ENCODE results near the gene RHOH. TPM values are rescaled to one million over a fixed set of nuclear protein-coding genes. Genes with fewer than 3 reads are reported as not detected.

Gene RHOH
- total and polyA plus RNA-seq, 9 donors, result 0.31 to 3.2 (median 0.98) TPM

- Histone ChIP-seq H3K9me3 (no peaks in the 10 kb centered on the region), H3K27me3 (no peaks in the 10 kb centered on the region), H3K36me3 (no peaks in the 10 kb centered on the region), H3K4me1 (ENCODE audit: insufficient read depth) (peaks cover 2% of the 10 kb centered on the region), H3K4me3 (no peak overlapping the region), H3K27ac (no peak overlapping the region)
- WGBS, 3 donors, result 94 to 98% (median 96%) methylated on average over 5 of the region's 5 CpGs
- DNase-seq, result no peak
- TF ChIP-seq, protein P1, sequence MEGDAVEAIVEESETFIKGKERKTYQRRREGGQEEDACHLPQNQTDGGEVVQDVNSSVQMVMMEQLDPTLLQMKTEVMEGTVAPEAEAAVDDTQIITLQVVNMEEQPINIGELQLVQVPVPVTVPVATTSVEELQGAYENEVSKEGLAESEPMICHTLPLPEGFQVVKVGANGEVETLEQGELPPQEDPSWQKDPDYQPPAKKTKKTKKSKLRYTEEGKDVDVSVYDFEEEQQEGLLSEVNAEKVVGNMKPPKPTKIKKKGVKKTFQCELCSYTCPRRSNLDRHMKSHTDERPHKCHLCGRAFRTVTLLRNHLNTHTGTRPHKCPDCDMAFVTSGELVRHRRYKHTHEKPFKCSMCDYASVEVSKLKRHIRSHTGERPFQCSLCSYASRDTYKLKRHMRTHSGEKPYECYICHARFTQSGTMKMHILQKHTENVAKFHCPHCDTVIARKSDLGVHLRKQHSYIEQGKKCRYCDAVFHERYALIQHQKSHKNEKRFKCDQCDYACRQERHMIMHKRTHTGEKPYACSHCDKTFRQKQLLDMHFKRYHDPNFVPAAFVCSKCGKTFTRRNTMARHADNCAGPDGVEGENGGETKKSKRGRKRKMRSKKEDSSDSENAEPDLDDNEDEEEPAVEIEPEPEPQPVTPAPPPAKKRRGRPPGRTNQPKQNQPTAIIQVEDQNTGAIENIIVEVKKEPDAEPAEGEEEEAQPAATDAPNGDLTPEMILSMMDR (IDR thresholded peaks at IDR 0.05), result no peak
- TF ChIP-seq POLR2A (IDR thresholded peaks at IDR 0.05) (no peak), EP300 (IDR thresholded peaks at IDR 0.05) (no peak)
- intact Hi-C loops (cut with DNase I), result no loop called here
Observed at GRCh38 chr4:40210776-40211175, 13.9 kb downstream of the RHOH start.

DNA sequence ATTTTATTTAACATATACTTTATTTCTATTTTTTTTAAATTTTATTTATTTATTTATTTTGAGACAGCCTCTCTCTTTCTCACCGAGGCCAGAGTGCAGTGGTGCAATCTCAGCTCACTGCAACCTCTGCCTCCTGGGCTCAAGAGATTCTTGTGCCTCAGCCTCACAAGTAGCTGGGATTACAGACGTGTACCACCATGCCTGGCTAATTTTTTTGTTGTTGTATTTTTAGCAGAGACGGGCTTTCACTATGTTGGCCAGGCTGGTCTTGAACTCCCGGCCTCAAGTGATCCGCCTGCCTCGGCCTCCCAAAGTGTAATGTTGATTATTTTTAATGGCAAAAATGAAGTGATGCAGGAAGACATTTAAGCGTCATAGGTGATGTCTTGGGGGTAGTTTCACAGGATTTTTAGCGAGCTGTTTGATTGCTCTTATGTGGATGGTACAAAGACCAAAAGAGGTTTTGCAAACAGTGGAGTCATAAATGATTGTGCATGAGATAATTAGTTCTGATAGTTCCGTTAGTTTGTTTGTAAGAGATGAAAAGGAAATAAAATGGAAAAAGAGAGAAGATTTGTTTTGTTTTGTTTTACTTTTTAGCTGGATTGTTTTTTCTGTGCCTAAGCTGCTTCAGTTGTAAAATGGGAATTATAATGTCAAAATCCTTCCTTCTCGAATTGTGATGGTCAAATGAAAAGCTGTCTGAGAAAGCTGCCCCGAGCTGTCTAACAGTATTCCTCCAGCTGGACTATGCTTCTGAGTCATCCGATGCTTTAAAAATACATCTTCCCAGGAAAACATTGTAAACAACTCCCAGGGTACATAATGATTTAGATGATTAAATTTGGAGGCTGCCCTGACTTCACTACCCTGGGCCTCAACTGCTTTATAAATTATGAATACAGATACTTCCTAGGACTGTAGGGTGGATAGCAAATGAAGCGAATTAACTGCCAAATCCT, 14.7 kb downstream of the RHOH start:
- Histone ChIP-seq H3K4me1 (ENCODE audit: insufficient read depth) (peaks cover 2% of the 10 kb centered on the region), H3K27ac (no peak overlapping the region), H3K9me3 (no peaks in the 10 kb centered on the region), H3K27me3 (no peaks in the 10 kb centered on the region), H3K36me3 (no peaks in the 10 kb centered on the region), H3K4me3 (no peak overlapping the region)
- no peak for DNase-seq
- intact Hi-C loops (cut with DNase I), result no loop called here
- TF ChIP-seq, protein P1 (IDR thresholded peaks at IDR 0.05), result no peak
- TF ChIP-seq EP300 (IDR thresholded peaks at IDR 0.05) (no peak), POLR2A (IDR thresholded peaks at IDR 0.05) (no peak)
- WGBS, 3 donors, result 79 to 84% (median 84%) methylated on average over 13 of the region's 13 CpGs

DNA sequence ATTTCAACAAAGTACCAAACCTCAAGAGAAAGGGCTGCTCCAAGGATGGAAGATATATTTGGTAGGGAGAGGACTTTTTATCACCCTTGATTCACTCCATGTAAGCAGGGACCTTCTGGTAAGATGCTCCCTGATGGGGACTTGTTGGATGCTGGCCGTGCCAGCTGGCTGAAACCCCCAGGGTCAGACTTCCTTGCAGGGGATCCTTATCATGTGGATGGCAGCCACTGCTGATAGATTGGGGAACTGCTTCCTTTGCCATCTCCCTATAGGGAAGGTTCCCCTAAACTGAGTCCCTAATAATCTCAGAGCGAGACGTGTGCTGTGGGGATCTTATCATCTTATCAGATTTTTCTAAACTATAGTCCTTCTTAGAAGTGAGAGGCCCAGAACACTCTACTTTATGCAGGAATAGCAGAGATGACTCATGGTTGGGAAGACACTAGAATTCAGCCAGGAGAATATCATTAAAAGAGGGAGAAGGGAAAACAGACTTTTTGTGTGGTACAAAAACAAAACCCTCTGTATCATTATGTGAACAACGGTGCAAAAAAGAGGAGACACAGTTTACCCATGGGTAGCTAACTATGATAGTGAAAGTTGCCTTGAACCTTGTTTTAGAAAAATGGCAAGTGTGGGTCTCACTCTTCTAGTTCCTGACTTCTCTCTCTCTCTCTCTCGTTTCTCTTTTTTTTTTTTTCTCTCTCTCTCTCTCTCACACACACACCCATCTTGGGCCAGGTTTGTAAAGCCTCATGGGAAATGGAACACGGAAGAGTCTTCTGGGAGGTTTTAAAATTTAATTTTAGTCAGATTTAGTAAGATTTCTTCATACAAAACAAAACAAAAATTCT, 16.1 kb downstream of the RHOH start:
- WGBS, 3 donors, result 31 to 48% (median 37%) methylated on average over 6 of the region's 6 CpGs
- Histone ChIP-seq H3K27me3 (no peaks in the 10 kb centered on the region), H3K27ac (no peak overlapping the region), H3K4me1 (ENCODE audit: insufficient read depth) (peaks cover 2% of the 10 kb centered on the region), H3K9me3 (no peaks in the 10 kb centered on the region), H3K4me3 (no peak overlapping the region), H3K36me3 (no peaks in the 10 kb centered on the region)
- DNase-seq, result no peak
- TF ChIP-seq, protein P1 (IDR thresholded peaks at IDR 0.05), result no peak
- TF ChIP-seq POLR2A (IDR thresholded peaks at IDR 0.05), result no peak
- TF ChIP-seq EP300 (IDR thresholded peaks at IDR 0.05), result no peak
- intact Hi-C loops (cut with DNase I), result no loop called here

DNA sequence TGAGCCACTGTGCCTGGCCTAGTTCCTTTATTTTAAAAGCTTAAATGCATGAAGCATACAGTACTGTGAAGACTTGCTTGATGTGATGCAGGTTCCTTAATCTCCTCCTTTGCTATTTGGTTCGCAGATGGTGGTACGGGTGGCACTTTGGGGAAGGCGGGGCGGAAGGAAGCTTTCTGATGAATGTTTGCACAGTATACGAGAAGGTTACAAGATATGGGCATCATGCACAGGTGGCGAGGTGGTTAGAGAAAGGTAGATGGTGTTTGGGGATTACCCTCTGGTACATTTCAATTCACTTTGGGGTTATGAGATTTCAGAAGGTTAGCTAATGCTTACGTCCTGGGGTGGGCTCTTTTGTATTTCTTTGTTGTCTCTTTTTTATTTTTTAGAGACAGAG, 17.2 kb downstream of the RHOH start:
- no peak for DNase-seq
- 94 to 97% (median 96%) methylated on average over 7 of the region's 7 CpGs for WGBS, 3 donors
- TF ChIP-seq, protein P1 (IDR thresholded peaks at IDR 0.05), result no peak
- TF ChIP-seq POLR2A (IDR thresholded peaks at IDR 0.05) (no peak), EP300 (IDR thresholded peaks at IDR 0.05) (no peak)

More for the DNA sequence above, 17.2 kb downstream of the RHOH start:
- intact Hi-C loops (cut with DNase I), result no loop called here
- Histone ChIP-seq H3K4me1 (ENCODE audit: insufficient read depth) (peaks cover 2% of the 10 kb centered on the region), H3K4me3 (no peak overlapping the region), H3K27ac (no peak overlapping the region), H3K27me3 (no peaks in the 10 kb centered on the region), H3K36me3 (no peaks in the 10 kb centered on the region), H3K9me3 (no peaks in the 10 kb centered on the region)

Data from ovary (tissue), 9 donors.